Measurements from ENCODE around the gene ZFC3H1. TPM values are rescaled to one million over a fixed set of nuclear protein-coding genes. Genes with fewer than 3 reads are reported as not detected.
A peak's percentile ranks its signal among the peaks of the same experiment; 100 is the strongest.

The ZFC3H1 gene
- total and polyA plus RNA-seq, 2 of the 13 experiments (the other 11 are each of a cell fraction or from before 2014, with no cell fraction given) = 17.1 to 38.3 TPM

- TF ChIP-seq SOX13 (IDR thresholded peaks at IDR 0.05) (no peak), SOX13 (CRISPR knock-in tag; conservative IDR thresholded peaks at IDR 0.05 in 1 of 2, IDR thresholded peaks at IDR 0.05 in 1 of 2) (peak in 1 of 2 experiments; percentile 40; a peak in 1 of 4 replicates), ARID5B (CRISPR knock-in tag; IDR thresholded peaks at IDR 0.05) (peak; percentile 37; the same call in 1 of the 2 replicates), NCOA2 (CRISPR knock-in tag; IDR thresholded peaks at IDR 0.05) (peak; percentile 69), POGK (CRISPR knock-in tag; conservative IDR thresholded peaks at IDR 0.05) (no peak), MED13 (CRISPR knock-in tag; IDR thresholded peaks at IDR 0.05) (no peak), KMT2B (CRISPR knock-in tag; IDR thresholded peaks at IDR 0.05) (no peak), ZSCAN29 (CRISPR knock-in tag; conservative IDR thresholded peaks at IDR 0.05) (no peak), SMAD3 (CRISPR knock-in tag; IDR thresholded peaks at IDR 0.05) (no peak), TEF (CRISPR knock-in tag; IDR thresholded peaks at IDR 0.05) (no peak), HNF1A (IDR thresholded peaks at IDR 0.05; ENCODE audit: low read depth) (no peak), HNF1A (CRISPR knock-in tag; IDR thresholded peaks at IDR 0.05; ENCODE audit: borderline replicate concordance) (peak; percentile 27; the same call in 1 of the 2 replicates), KLF16 (CRISPR knock-in tag; IDR thresholded peaks at IDR 0.05) (no peak), TSC22D2 (CRISPR knock-in tag; IDR thresholded peaks at IDR 0.05; ENCODE audit: borderline replicate concordance) (no peak), CHD2 (IDR thresholded peaks at IDR 0.05; ENCODE audit: low read depth, low read length) (no peak), ZNF563 (CRISPR knock-in tag; IDR thresholded peaks at IDR 0.05) (no peak), TCF7 (IDR thresholded peaks at IDR 0.05; ENCODE audit: low read depth) (0 out of 2 replicates have a peak, but pooled peaks have one; percentile 17), KDM5A (IDR thresholded peaks at IDR 0.05; ENCODE audit: borderline replicate concordance, low read length) (no peak), ZNF501 (CRISPR knock-in tag; IDR thresholded peaks at IDR 0.05) (no peak)
- TF ChIP-seq, protein P1, sequence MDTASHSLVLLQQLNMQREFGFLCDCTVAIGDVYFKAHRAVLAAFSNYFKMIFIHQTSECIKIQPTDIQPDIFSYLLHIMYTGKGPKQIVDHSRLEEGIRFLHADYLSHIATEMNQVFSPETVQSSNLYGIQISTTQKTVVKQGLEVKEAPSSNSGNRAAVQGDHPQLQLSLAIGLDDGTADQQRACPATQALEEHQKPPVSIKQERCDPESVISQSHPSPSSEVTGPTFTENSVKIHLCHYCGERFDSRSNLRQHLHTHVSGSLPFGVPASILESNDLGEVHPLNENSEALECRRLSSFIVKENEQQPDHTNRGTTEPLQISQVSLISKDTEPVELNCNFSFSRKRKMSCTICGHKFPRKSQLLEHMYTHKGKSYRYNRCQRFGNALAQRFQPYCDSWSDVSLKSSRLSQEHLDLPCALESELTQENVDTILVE (CRISPR knock-in tag; IDR thresholded peaks at IDR 0.05) = no peak
Observed at GRCh38 chr12:71626768-71627167, 36.9 kb downstream of the ZFC3H1 start (continued).

Measured in HepG2 (cell line).